T-helper 22 cell (primary cell): ENCODE results near the gene FEZ2.

Experiments
- DNase-seq: peaks from one replicate; pipeline ENCODE4 v3.0.0-alpha.2; 2020; ENCODE audit warnings: low read depth

FEZ2 gene

GRCh38 chr2:36587101-36587500 lies 10.9 kb downstream of the FEZ2 start:
- DNase-seq = no peak

DNA sequence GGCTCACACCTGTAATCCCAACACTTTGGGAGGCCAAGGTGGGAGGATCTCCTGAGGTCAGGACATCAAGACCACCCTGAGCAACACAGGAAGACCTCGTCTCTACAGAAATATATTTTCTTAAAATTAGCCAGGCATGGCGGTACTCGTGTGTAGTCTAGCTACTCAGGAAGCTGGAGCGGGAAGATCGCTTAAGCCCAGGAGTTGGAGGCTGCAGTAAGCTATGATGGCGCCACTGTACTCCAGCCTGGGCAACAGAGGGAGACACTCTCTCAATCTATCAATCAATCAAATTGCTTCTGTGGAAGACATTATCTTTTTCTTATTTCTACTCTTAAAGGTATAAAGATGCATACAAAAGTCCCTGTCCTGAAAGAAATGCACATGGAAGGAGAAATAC lies 11.3 kb downstream of the FEZ2 start:
- no peak for DNase-seq

DNA sequence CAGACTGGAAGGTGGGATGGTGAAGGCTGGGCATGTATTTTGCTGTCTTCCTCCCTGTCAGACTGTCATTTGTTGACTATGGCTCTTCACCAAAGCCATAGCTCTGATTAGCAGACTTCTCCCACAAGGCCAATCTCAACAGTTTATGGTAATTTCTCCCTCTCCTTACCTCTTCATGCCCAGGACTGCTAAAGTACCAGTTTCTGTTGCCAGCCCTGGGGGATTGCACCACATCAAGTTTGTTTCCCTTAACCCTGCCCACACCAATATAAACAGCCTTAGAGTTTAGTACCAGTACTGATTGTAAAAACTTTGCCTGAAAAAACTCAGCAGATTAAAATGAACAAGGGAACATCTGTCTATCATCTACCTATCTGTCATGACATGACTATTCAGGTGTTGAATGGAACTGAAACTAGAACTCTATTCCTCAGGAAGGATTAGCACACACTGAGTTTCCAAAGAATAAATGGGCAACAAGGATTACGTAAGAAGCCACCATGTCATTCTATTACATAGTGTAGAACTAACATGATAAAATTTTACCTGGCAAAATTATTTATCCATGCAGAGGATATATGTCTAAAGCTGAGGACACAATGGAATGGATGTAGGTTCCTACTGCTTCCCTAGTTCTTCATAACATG lies 13.7 kb downstream of the FEZ2 start:
- DNase-seq = no peak

GRCh38 chr2:36582951-36583350 lies 15.0 kb downstream of the FEZ2 start:
- DNase-seq = no peak

GRCh38 chr2:36582538-36582937 lies 15.4 kb downstream of the FEZ2 start:
- DNase-seq = no peak

- DNase-seq = no peak
Observed at GRCh38 chr2:36579297-36579664, 18.7 kb downstream of the FEZ2 start.

- DNase-seq = no peak
Observed at GRCh38 chr2:36578343-36579296, 19.3 kb downstream of the FEZ2 start.

- no peak for DNase-seq
Observed at GRCh38 chr2:36577884-36578283, 20.1 kb downstream of the FEZ2 start.

GRCh38 chr2:36574560-36574959 lies 23.4 kb downstream of the FEZ2 start:
- DNase-seq = no peak

- no peak for DNase-seq
Observed at GRCh38 chr2:36573165-36573564, 24.8 kb downstream of the FEZ2 start.

GRCh38 chr2:36572719-36573059 lies 25.3 kb downstream of the FEZ2 start:
- no peak for DNase-seq

GRCh38 chr2:36572054-36572718 lies 25.8 kb downstream of the FEZ2 start:
- DNase-seq = no peak

- DNase-seq = no peak
Observed at GRCh38 chr2:36570416-36570815, 27.6 kb downstream of the FEZ2 start.

DNA sequence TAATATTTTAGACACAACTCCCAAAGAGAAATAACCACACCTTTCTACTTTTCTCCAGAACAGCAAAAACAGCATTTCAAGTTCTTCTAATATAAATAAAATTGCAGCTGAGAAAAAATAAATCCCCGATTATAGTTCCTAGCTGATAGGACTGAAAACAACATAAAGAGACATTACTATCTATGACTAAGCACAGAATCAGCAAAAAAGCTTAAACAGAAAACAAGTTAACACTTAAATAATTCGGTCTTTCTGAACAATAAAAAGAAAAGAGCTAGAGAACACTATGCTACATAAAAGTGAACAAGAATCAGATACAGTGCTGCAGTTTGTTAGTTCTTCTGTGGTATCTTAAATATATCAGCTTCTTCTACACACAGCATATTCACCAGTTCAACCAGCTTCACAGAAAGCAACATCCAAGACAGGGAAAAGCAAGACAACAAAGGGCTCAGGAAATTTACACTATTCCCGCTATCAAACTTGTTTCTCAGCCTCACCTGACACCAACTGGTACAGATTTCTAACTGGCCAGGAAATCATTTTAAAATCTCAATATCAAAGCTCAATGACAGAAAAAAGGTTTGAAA lies 28.6 kb downstream of the FEZ2 start:
- no peak for DNase-seq

DNA sequence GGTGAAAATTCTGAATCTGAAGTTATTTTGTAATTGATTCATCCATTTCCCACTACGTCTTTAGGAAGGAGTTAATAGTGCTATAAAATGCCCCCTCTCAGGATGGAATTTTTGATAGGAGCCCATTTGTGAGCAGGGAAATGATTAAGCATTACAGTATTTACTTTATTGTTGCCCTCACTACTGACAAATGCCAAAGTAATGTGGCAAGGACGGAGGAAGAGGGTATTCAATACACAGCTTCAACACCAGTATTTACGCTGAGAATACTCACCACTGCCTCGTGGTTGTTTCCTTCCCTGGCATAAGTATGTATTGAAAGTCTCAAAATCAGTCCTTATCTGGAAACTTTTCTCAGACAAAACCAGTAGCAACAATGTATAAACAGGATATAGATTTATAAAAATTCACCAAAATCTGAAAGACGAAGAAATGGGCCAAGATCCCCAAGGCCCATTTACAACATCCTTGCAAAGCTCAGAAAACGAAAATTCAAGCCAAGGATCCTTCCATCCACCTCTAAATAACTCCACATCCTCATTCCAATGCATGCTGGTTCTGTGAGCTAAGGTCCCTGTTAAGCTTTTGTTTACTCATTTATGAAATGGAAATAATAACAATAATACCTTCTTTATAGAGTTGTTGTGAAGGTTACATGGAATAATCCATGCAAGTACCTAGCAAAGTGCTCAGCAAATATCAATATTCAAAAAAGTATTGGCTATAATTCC lies 29.3 kb downstream of the FEZ2 start:
- no peak for DNase-seq

GRCh38 chr2:36567711-36568408 lies 30.1 kb downstream of the FEZ2 start:
- DNase-seq = no peak

GRCh38 chr2:36566887-36567286 lies 31.1 kb downstream of the FEZ2 start:
- DNase-seq = no peak

- no peak for DNase-seq
Observed at GRCh38 chr2:36565712-36566111, 32.3 kb downstream of the FEZ2 start.

DNA sequence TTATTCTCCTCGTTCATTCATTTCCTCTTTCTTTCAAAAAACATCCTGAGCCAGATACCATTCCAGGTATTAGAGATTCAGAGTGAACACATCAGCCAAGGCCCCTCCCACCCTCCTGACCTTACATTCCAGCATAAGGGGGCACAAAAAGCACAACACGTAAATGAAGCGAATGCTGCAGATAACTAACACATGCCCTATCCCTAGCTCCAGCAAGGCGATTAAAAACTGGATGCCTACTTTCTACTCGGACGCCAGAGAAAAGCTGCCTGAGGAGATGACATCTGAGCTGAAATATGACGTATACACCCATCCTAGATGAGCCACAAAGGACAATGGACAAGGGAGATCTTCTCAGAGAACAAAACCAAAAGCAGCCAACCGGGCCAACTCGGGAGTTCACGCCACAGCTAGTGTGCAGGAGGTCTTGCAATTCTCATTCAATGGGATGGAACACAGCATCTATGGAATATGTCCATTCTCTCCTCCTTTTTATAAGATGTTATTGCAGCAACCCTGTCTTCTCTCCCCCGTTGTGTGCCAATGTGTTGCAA lies 33.5 kb downstream of the FEZ2 start:
- DNase-seq = no peak

GRCh38 chr2:36562973-36563532 lies 34.9 kb downstream of the FEZ2 start:
- DNase-seq = no peak

GRCh38 chr2:36562240-36562639 lies 35.7 kb downstream of the FEZ2 start:
- no peak for DNase-seq
